Activated CD8-positive, alpha-beta memory T cell treated with anti-CD3 and anti-CD28 coated beads, Interleukin-2, amount 50 U/mL, for 24 hours (primary cell): ENCODE measurements around the gene CDH4.
"Not testable (repeated sequence)": the region's sequence is repeated elsewhere in the genome, so short reads cannot be mapped to it uniquely, and the experiment has no call there.

Experiments used
- DNase-seq: peaks from one replicate; pipeline ENCODE4 v3.0.0-alpha.2; 2020; ENCODE audit errors: extremely low read depth

The CDH4 gene

DNA sequence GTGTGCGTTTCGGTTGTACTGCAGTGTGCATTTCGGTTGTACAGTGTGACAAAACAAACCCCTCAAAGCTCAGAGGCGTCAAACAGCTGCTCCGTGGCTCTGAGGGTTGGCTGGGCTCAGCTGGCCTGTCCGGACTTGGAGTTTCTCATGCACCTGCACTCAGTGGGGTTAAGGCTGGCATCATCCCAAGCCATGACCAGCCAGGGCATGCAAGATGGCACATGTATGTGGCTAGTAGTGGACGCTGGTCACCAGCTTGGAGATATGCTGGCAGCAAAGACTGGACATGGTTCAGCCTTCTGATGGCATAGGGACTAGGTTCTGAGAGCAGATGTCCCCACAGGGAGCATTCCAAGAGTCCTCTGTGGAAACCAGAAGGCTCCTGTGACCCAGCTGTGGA, 187.2 kb downstream of the CDH4 start:
- DNase-seq = no peak

DNA sequence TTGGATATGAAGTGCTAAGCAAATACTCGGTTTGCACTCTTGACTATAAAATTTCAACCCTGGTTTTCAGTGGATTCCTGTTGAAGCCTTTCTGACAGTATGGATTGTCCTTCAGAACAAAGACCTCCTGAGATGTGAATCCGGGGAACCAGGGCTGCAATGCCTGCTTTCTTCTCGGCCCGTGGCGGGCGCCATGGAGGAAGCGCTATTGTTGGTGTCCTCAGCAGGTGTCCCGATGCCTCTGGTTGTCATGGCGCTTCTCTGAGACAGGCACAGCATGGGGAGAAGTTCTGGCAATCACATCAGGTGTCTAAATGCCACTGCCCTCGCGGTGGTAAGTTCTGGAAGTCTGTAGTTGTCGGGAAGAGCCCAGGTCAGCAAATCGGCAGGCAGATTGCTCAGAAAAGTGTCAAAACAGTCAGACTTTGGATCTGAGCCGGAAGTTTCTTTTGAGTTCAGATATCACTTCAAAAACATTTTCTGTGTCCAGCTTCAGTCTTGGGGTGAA, 188.5 kb downstream of the CDH4 start:
- no peak for DNase-seq

DNA sequence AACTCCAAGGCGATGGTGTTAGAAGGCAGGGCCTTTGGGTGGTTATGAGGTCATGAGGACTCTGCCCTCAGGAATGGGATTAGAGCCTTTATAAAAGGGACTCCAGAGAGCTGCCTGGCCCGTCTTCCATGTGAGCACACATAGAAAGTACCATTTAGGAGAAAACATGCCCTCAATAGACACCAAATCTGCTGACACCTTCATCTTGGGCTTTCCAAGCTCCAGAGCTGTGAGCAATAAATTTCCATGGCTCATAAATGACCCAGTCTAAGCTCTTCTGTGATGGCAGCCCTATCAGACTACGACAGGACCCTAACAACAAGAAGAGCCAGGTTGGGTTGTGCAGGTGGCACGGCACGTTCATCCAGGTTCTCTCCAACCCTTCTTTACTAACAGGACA, 189.5 kb downstream of the CDH4 start:
- DNase-seq = no peak

DNA sequence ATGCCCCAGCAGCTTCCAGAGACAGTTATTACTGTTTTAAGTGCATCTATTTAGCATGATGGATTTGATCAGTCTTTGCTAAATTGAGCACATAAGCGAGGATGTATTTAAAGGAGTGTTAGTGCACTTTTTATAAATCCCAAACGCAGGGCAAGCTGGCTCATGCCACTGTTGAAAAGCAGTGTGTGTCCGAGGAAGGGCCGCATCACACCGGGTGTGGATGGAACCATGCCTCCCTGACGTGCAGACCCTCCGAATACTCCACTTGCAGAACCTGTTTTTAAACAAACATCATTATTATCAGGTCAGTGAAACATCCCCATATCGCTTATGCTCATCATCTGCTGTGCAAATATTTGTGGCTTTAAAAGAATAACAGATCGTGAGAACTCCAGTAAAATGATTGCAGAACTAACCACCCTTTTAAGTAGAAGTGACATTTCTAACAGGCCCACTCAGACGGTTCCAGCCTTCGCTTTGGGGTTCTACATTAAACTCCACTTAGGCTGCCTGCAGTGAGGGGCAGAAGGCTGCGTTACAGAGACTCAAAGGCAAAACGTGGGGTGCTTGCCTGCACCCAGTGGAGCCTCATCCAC, 190.1 kb downstream of the CDH4 start:
- DNase-seq = no peak

DNA sequence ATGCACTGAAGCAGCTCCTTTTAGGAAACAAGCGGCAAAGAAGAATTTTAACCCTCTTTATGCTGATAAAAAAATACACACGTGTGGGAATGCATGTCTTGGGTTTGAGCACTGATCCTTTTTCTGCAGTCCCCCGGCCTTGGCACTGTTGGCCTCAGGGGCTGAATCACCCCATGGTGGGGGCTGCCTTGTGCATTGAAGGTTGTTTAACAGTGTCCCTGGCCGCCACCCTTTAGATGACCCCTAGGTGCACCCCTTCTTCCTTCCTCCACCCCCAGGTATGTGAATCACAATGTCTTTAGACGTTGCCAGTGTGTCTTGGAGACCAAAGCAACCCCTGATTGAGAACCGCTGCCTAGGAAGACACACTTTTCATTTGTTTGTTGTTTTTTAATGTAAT, 190.7 kb downstream of the CDH4 start:
- DNase-seq = no peak

DNA sequence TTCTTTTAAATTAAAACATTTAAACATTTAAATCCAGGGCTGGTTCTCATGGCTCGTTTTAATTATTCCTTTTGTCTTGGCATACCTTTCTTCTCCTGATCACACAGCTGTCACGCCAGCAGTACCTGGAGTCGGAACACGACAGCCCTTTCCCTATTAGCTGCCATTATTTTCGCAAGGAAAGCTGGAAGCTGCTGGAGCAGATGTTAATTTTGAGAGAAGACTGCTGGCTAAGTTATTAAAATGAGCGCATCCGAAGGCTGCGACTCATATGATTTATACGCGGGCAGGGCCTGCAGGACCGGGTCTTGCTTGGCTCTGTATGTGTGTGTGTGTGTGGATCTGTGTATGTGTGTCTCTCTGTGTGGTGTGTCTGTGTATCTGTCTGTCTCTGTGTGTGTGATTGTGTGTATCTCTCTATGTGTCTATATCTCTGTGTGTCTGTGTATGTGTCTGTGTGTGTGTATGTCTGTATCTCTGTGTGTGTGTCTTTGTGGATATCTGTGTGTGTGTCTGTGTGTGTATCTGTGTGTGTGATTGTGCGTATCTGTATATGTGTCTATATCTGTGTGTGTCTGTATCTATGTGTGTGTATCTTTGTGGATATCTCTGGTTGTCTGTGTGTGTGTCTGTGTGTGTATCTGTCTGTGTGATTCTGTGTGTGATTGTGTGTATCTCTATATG, 191.5 kb downstream of the CDH4 start:
- DNase-seq = no peak

DNA sequence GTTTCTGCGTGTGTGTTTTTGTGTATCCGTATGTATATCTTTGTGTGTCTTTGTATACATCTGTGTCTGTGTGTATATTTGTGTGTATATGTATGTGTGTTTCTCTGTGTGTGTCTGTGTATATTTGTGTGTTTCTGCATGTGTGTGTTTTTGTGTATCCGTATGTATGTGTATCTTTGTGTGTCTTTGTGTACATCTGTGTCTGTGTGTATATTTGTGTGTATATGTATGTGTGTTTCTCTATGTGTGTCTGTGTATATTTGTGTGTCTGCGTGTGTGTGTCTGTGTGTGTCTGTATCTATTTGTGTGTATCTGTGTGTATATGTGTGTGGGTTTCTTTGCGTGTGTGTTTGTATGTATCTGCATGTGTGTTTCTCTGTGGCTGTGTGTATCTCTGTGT, 192.6 kb downstream of the CDH4 start:
- DNase-seq = no peak

DNA sequence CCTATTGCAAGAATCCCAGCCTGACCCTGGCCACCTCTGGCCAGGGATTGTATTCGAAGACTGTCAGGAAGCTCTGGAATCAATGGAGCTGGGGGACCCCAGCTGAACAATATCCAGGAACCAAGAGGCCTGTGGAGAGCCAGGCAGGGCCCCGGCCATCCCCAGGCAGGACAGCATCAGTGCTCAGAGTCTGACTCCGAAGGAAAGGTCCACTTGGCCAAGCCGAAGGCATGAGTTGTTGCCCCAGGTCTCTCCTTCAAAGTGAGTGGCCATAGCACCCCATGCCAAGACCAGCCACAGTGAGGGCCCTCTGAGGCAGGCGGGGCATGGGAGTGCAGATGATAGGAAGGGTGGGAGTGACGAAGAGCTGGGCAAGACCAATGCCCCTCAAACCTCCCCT, 193.1 kb downstream of the CDH4 start:
- DNase-seq = no peak

DNA sequence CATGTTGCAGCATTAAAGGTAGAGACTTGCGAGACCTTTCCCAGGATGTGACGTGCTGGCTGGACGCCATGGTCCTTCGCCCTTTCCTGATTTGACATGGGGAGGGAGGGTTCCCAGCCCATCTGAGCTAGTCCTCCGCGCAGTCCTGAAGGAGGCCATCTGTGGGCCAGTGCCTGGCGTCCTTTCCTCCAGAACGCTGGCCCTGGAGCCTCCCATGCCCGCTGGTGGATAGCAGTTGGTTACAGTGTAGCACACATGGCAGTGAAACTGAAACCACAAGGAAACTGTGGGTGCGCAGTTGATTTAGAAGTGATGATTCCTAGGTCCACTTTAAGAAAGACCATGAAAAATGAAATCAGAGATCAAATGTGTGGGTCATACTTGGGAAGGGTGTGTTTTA, 193.7 kb downstream of the CDH4 start:
- no peak for DNase-seq

DNA sequence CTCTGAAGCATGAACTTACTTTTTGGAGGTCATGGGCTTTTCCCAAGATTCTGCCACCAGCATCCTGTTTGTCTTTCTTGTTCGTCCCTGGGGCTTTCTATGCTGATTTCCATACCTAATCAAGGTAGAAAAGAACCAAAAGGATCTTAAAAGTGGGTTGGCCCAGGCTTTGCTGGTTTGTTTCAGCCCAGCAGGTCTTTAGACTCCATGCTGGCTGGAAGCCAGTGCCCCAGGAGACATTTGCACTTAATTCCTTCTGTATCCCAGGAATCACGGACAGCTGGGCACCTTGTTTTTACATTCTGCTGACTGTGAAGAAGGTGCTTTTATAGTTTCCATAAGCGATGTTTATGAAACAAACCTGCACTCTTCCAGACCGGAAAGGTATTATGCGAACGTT, 195.9 kb downstream of the CDH4 start:
- no peak for DNase-seq

DNA sequence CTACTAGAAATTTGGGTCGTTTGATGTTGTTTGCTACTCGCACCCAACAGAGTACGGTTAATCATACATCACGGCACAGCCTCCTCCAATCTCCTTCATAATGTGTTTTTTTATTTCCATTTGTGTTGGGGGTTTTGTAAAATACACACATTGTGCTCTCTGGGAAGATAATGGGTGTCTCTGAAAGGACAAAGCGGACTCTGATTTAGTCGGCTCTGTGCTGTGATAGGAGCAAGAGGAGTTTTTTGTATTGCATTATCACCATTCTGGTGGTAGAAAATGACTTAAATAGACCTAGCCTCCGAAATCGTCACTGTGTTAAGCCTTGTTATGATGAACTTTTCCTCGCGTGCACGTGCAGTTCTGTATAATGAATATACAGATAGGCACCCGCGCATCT, 196.3 kb downstream of the CDH4 start:
- DNase-seq = no peak

DNA sequence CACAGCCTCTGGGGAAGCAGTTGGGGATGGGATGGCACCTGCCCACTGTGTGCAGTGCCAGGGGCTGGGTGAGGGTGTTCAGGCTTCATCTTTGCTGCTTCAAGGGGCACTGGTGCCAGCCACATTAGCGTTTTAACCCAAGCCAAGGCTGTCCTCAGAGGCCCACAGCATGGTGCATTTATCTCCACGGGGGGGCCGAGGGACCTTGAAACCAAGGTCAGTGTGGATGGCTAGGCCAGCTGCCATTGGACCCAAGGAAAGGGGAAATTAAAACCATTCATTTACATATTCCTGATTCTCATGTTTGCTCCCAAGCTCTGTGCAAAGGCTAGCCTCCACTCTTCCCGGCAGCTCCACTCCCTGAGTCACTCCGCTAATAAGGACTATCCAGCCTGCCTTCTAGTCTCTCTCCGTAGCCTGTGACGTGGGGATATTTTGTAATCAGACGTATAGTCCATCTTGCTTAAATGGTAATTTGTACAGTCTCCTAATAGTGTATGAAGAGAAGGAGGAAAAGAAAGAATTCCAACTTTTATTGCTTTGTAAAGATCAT, 197.1 kb downstream of the CDH4 start:
- no peak for DNase-seq

DNA sequence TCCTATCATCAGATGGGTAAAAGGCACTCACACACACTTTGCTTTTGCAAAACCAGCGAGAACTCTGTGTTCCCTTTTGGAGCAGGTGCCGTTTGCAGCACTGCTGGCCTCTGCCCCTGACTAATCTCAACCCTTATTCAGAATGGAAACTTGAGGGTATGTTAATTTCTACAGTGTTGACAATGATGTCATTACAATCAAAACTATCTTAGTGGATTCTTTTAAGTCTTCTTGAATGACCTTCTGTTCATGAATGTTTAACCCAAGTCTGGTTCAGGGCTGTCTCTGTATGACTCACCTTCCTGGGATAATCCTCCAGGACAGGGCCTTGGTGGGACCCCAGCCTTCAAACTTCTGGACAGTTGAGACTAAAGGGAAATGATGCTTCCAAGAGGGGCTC, 197.9 kb downstream of the CDH4 start:
- DNase-seq = no peak

DNA sequence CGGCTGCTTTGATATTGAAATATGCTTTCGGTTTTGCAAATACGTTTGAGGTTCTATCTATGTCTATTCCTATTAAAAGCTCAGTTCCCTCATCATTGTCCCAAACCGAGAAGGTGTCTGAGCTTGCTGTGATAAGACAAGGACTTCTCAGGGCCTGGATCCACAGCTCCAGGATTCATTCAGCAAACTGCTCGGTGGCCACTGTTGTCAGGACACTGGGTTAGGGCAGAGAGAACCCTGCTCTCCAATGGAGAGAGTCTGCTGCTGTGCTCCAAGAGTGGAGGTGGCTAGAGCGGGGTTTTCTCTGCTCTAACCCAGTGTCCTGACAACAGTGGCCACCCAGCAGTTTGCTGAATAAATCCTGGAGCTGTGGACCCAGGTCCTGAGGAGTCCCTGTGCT, 198.5 kb downstream of the CDH4 start:
- no peak for DNase-seq

DNA sequence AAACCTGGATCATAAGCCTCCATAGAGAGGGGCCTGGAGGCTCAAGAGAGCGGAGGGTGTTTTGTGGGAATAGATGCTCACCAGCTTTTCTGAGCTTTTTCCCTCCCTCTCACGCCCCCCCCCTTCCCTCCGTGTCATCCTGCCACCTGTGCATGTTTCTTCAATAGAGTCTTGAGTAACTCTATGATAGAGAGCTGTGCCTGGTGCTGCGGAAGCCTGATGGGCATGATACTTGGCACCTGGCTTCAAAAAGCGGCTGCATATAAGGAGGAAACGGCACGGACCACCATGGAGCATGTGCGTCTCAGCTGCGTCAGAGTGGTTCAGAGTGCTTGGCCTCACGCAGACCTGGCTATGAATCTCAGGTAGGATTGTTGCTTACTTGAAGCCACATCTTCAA, 198.9 kb downstream of the CDH4 start:
- DNase-seq = no peak

DNA sequence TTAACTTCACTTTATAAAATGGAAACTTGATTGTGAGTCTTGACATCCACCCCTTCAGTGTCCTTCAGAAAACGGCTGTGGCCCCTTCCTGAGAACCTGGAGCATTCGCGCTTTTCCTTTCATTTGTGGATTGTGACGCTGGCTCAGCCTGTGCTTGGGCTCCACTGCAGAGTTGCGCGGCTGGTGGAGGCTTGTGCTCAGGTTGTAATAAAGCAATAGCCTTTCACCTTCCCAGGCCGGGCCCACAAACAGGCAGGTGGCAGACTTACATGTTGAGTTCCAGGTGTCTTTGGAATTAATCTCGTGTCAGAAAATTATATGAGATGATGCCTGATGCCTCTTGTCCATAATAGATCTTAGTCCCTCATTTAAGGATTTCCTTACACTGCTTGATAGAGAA, 199.9 kb downstream of the CDH4 start:
- DNase-seq = no peak

DNA sequence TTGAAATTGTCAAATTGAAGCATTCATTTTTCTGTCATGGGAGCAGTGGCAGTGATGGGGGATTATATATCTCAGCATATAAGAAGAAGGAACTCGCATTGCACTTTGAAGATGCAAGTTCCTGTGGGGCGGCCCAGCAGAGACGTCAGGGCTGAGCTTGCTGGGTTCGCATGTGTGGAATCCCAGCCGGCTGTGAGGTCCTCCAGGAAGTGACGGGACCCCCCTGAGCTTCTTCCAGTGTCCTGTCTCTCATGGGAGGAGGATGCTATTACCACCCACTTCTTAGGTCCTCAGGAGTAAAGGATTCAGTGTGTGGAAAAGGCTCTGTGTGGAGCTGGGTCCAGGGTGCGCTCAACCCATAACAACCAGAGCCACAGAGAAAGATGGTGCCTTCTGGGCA, 201.2 kb downstream of the CDH4 start:
- no peak for DNase-seq

DNA sequence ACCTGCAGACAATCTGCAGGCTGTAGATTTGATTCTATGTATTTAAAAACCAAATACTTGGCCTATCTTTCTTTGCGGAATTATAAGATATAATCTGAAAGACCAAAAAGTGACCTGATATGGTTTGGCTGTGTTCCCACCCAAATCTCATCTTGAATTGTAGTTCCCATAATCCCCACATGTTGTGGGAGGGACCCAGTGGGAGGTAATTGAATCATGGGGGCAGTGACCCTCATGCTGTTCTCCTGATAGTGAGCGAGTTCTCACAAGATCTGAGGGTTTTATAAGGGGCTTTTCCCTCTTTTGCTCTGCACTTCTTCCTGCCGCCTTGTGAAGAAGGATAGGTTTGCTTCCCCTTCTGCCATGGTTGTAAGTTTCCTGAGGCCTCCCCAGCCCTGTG, 201.6 kb downstream of the CDH4 start:
- not testable (repeated sequence) for DNase-seq

DNA sequence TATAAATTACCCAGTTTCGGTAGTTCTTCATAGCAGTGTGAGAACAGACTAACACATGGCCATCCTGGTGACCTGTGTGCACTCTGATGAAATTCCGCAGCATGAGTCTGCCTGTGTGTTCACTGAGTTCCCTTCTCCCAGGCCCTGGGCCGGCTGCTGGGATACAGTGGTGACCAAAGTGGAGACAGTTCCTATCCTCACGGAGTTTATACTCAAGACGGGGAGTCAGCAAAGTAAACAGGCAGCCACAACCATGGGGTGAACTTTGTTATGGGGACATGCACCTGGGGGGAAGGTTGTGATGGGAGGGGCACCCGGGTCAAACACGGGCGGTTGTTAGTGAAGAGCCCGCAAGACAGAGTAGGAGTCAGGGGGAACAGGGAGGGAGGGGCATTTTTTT, 202.0 kb downstream of the CDH4 start:
- no peak for DNase-seq

DNA sequence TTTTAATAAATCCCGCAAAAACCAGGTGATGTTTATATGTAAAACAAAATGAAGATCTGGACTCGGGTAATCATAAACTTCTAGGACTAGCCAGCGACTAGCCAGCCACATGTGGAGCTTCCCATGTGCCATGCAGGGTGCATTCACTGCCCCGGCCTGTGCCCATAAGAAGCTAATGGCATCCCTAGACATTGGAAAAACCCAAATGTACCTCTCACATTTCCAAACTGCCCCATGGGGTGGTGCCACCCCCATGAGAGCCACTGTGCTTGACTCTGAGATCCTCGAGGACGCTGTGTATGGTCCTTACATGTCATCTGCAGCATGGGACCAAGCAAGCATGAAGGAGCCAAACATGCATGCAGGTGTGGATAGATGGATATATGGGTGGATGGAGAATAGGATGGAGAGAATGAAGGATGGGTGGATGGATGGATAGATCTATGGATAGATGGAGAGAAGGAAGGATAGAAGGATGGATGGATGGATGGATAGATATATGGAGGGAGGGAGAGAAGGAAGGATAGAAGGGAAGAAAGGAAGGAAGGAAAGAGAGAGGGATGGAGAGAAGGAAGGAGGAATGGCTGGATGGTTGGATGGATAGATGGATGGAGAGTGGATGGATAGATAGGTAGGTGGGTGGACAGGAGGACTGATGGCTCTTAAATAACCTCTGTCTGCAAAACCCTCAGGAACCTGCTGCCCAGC, 203.6 kb downstream of the CDH4 start:
- DNase-seq = no peak

DNA sequence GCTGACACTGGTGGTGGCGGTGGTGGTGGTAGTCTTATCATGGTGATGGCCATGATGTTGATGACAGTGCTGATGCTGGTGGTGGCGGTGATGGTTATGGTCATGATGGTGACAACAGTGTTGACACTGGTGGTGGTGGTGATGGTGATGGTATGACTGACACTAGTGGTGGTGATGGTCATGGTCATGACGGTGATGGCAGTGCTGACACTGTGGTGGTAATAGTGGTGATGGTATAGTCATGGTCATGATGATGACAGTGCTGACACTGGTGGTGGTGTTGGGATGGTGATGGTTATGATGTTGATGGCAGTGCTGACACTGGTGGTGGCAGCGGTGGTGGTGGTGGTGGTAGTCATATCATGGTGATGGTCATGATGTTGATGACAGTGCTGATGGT, 205.7 kb downstream of the CDH4 start:
- DNase-seq = no peak

DNA sequence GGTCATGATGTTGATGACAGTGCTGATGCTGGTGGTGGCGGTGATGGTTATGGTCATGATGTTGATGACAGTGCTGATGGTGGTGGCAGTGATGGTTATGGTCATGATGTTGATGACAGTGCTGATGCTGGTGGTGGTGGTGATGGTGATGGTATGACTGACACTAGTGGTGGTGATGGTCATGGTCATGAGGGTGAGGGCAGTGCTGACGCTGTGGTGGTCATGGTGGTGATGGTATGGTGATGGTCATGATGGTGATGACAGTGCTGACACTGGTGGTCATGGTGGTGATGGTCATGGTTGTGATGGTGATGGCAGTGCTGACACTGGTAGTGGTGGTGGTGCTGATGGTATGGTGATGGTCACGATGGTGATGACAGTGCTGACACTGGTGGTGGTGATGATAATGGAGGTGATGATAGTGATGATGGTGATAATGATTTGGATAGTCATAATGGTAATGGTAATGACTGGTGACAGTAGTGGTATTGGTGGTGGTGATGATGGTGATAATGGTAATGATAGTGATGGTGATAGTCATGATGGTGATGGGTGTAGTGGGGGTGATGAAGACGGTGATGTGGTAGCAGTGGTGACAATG, 206.2 kb downstream of the CDH4 start:
- no peak for DNase-seq

DNA sequence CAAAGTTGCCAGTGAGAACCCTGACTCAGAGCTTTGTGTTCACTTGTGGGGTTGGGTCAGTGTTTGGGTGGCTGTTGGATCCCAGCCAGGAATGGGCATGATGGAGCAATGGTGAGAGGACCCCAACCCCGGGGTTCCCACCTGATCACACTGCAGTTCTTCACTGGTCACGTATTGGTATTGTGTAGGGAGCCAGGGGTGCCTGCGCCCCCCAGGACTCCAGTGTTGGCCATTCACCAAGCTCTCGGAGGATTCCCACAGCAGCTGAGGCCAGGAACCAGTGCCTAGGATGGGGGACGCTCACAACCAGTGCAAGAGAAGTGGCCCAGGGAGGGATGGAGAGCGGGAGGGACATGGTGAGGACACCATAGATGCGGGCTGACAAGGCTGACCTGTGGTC, 207.2 kb downstream of the CDH4 start:
- no peak for DNase-seq
